ENCODE measurements around the gene STK39.

DNA sequence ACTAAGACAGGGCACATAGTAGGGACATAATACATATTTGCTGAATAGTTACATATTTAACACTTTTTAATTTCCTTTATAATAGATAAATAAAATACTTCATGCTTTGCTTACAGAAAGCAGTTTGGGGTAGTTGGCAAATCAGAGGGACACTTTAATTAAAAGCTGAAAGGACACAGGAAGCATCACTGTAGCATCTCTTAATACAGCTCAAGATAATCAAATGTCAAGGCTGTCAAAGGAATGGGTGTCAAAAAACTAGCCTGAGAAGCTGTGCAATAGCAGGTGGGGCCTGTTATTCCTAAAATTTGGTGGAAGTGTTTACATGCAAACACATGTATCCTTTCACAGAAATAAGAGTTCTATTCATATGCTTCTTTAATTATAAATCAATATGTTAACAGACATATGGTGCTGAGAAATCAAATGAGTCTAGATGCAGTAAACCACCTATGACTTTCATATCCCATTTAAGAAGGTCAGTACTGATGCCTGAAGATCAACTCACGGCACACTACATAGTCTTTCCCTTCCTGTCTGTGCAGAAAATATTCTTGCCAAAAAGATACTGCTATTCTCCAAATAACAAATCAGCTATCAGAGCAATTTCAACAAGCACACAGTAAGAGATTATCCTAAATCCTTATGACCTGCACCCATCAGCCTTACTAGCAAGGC is 174.6 kb downstream of the STK39 start:
- TF ChIP-seq, protein P1, sequence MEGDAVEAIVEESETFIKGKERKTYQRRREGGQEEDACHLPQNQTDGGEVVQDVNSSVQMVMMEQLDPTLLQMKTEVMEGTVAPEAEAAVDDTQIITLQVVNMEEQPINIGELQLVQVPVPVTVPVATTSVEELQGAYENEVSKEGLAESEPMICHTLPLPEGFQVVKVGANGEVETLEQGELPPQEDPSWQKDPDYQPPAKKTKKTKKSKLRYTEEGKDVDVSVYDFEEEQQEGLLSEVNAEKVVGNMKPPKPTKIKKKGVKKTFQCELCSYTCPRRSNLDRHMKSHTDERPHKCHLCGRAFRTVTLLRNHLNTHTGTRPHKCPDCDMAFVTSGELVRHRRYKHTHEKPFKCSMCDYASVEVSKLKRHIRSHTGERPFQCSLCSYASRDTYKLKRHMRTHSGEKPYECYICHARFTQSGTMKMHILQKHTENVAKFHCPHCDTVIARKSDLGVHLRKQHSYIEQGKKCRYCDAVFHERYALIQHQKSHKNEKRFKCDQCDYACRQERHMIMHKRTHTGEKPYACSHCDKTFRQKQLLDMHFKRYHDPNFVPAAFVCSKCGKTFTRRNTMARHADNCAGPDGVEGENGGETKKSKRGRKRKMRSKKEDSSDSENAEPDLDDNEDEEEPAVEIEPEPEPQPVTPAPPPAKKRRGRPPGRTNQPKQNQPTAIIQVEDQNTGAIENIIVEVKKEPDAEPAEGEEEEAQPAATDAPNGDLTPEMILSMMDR (IDR thresholded peaks at IDR 0.05) = no peak
- no peak for TF ChIP-seq POLR2A (IDR thresholded peaks at IDR 0.05)
- no peak for TF ChIP-seq POLR2AphosphoS5 (IDR thresholded peaks at IDR 0.05)
